ENCODE results near the gene PRTN3.

DNA sequence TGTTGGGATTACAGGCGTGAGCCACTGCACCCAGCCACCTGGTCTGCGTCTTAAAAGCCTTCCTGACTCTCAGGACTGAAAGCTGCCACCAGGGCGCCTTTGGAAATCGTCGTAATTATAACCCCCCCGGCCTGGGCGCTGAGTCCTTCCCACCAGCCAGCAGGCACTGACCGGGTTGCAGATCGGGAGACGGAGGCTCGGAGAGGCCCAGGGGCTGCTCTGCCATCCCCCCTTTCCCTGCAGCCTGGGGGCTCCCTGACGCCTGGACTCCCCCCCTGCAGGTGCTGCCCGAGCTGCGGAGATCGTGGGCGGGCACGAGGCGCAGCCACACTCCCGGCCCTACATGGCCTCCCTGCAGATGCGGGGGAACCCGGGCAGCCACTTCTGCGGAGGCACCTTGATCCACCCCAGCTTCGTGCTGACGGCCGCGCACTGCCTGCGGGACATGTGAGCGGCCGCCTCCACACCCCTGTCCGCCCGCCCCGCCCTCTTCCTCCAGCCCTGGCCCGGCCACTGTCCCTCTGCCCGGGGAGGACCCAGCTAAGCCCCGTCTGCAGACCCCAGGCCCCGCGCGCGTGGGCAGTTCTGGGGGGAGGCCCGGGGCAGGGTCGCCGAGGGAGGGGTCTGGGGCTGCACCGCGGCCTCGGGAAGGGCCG is 2.5 kb downstream of the PRTN3 start:
- TF ChIP-seq, protein P1, sequence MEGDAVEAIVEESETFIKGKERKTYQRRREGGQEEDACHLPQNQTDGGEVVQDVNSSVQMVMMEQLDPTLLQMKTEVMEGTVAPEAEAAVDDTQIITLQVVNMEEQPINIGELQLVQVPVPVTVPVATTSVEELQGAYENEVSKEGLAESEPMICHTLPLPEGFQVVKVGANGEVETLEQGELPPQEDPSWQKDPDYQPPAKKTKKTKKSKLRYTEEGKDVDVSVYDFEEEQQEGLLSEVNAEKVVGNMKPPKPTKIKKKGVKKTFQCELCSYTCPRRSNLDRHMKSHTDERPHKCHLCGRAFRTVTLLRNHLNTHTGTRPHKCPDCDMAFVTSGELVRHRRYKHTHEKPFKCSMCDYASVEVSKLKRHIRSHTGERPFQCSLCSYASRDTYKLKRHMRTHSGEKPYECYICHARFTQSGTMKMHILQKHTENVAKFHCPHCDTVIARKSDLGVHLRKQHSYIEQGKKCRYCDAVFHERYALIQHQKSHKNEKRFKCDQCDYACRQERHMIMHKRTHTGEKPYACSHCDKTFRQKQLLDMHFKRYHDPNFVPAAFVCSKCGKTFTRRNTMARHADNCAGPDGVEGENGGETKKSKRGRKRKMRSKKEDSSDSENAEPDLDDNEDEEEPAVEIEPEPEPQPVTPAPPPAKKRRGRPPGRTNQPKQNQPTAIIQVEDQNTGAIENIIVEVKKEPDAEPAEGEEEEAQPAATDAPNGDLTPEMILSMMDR (IDR thresholded peaks at IDR 0.05) = peak in 1 of 4 experiments; percentile 17
- TF ChIP-seq POLR2A (IDR thresholded peaks at IDR 0.05) = no peak
- TF ChIP-seq POLR2AphosphoS5 (IDR thresholded peaks at IDR 0.05) = no peak

All from prostate gland (tissue), 2 donors.